ENCODE data around the gene ZFAND3.

DNA sequence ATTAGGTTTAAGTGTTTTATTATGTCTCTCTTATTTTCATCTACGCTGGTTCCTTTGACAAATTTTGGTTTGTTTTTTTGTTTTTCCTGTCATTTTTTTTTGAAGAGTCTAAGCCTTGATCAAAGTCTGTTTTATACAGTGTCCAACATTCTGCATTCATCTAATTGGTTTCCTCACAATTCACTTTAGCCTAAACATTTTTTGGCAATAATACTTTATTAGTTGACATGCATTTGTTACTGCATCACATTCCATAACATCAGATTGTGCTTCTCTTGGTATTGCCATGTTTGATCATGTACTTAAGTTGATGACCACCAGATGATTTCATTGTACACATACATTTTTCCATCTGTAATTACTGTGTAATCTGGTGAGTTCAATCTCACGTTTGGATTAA, 173.2 kb downstream of the ZFAND3 start:
- TF ChIP-seq, protein P1, sequence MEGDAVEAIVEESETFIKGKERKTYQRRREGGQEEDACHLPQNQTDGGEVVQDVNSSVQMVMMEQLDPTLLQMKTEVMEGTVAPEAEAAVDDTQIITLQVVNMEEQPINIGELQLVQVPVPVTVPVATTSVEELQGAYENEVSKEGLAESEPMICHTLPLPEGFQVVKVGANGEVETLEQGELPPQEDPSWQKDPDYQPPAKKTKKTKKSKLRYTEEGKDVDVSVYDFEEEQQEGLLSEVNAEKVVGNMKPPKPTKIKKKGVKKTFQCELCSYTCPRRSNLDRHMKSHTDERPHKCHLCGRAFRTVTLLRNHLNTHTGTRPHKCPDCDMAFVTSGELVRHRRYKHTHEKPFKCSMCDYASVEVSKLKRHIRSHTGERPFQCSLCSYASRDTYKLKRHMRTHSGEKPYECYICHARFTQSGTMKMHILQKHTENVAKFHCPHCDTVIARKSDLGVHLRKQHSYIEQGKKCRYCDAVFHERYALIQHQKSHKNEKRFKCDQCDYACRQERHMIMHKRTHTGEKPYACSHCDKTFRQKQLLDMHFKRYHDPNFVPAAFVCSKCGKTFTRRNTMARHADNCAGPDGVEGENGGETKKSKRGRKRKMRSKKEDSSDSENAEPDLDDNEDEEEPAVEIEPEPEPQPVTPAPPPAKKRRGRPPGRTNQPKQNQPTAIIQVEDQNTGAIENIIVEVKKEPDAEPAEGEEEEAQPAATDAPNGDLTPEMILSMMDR (IDR thresholded peaks at IDR 0.05): no peak
- no peak for TF ChIP-seq POLR2A (IDR thresholded peaks at IDR 0.05)

Data from adrenal gland (tissue), 5 donors.